ENCODE measurements around the gene TAF11L13.

Gene TAF11L13

GRCh38 chr5:17679597-17680203, 47.8 kb downstream of the TAF11L13 start:
- no peak for DNase-seq (ENCODE audit: low spot score)

- DNase-seq (ENCODE audit: low spot score) = no peak
Measured at GRCh38 chr5:17680737-17681136, 48.8 kb downstream of the TAF11L13 start.

Data from kidney tubule cell (primary cell).